OCI-LY3 (cell line): ENCODE results near the gene POU6F2.

ENCODE experiments used
- CTCF ChIP-seq: fragments of 200-600, 300-600 bp; sonication (generic); IDR thresholded peaks from 2 replicates; pipeline ENCODE4 v1.5.1; 2014; ENCODE audit warnings: antibody characterized with exemption, low read length, low read depth
- EZH2phosphoT487 ChIP-seq: fragments of 200-600 bp; shearing (Covaris generic); IDR thresholded peaks from 2 replicates; pipeline ENCODE4 v1.6.1; 2018; ENCODE audit warnings: antibody characterized with exemption, mixed run types, low read depth

- no peak for TF ChIP-seq EZH2phosphoT487
- TF ChIP-seq CTCF = no peak
These were observed 516.2 kb downstream of the POU6F2 start for GRCh38 chr7:39493934-39494333.
